Spleen (tissue), 7 donors: ENCODE measurements around the gene HOMER3.

ENCODE experiments used
- POLR2A ChIP-seq, 3 donors: fragments of 450-650 bp; IDR thresholded peaks; one replicate each; pipeline ENCODE4 v1.5.1; 2017; ENCODE audit warnings: antibody characterized with exemption in 3 of 3, mild to moderate bottlenecking in 1 of 3
- POLR2AphosphoS5 ChIP-seq, 3 donors: sonication (generic); formaldehyde crosslinking; IDR thresholded peaks; one replicate each; pipeline ENCODE4 v1.5.1; 2017; ENCODE audit warnings: antibody characterized with exemption in 3 of 3
- TF ChIP-seq, protein P1 (sequence below), 11 experiments: fragments of 200-600 bp in 7 of 11; fragments of 450-650 bp in 4 of 11; sonication (generic) in 4 of 11; IDR thresholded peaks in 8 of 11; conservative IDR thresholded peaks in 3 of 11; 1 replicate in 7 of 11; 2 replicates in 4 of 11; pipeline versions ENCODE4 v1.4.0 to v1.8.0; 2016 to 2021; ENCODE audit warnings: antibody characterized with exemption in 11 of 11, inconsistent platforms in 4 of 11, mild to moderate bottlenecking in 1 of 11
- donor health status: DM: no; HTN: no; CAD: no; lungs with moderate emphysema.
- donor health status: DM: no; HTN: no; CAD: no.
- donor health status: DM: no; HTN: no; CAD: no.

DNA sequence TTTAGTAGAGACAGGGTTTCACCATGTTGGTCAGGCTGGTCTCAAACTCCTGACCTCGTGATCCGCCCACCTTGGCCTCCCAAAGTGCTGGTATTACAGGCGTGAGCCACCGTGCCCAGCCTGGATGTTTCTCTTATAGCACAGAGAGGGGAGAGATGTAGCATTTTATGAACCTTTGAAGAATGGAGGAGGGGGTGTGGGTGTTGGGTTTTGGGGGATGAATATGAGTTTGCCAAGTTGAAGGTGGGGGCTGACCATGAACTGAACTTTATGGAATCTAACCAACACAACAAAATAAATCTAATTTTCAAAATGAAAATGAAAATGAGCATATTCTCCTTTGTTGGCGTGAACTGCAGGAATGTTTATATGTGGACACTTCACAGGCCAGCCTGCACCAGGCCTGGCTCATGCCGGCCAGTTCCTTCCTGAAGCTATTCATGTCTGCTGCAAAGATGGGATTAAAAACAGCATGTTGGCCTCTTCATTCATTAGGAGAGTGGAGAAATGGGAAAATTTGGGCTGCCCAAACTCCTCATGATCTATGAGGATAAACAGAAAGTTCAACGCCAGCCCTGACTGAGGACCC lies 39.5 kb upstream of the HOMER3 start:
- TF ChIP-seq POLR2AphosphoS5 (IDR thresholded peaks at IDR 0.05): no peak
- TF ChIP-seq, protein P1, sequence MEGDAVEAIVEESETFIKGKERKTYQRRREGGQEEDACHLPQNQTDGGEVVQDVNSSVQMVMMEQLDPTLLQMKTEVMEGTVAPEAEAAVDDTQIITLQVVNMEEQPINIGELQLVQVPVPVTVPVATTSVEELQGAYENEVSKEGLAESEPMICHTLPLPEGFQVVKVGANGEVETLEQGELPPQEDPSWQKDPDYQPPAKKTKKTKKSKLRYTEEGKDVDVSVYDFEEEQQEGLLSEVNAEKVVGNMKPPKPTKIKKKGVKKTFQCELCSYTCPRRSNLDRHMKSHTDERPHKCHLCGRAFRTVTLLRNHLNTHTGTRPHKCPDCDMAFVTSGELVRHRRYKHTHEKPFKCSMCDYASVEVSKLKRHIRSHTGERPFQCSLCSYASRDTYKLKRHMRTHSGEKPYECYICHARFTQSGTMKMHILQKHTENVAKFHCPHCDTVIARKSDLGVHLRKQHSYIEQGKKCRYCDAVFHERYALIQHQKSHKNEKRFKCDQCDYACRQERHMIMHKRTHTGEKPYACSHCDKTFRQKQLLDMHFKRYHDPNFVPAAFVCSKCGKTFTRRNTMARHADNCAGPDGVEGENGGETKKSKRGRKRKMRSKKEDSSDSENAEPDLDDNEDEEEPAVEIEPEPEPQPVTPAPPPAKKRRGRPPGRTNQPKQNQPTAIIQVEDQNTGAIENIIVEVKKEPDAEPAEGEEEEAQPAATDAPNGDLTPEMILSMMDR (IDR thresholded peaks at IDR 0.05 in 8 of 11, conservative IDR thresholded peaks at IDR 0.05 in 3 of 11): no peak
- TF ChIP-seq POLR2A (IDR thresholded peaks at IDR 0.05): no peak
